ENCODE measurements around the gene SCNN1A. TPM values are rescaled to one million over a fixed set of nuclear protein-coding genes. Genes with fewer than 3 reads are reported as not detected.

Gene SCNN1A
- total RNA-seq, 1 donor: under 0.01 TPM

DNA sequence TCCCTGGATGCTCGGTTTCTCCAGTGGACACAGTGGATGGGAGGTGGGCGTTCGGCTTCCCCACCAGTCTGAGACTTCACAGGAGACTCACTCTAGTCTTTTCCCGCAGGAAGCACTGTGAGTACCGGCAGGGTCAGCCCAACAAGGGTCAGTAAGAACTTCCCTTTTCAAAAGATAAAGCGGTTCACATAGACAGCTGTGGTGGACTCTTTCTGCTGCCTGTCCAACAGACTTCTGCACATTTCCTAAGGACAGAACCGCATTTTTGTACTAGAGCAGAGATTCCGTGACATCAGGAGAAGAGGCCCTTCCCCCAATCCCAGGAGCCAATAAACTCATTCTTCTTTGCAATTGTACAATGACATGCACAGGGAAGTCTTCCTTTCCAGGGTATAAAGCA, 19.0 kb upstream of the SCNN1A start:
- TF ChIP-seq, protein P1, sequence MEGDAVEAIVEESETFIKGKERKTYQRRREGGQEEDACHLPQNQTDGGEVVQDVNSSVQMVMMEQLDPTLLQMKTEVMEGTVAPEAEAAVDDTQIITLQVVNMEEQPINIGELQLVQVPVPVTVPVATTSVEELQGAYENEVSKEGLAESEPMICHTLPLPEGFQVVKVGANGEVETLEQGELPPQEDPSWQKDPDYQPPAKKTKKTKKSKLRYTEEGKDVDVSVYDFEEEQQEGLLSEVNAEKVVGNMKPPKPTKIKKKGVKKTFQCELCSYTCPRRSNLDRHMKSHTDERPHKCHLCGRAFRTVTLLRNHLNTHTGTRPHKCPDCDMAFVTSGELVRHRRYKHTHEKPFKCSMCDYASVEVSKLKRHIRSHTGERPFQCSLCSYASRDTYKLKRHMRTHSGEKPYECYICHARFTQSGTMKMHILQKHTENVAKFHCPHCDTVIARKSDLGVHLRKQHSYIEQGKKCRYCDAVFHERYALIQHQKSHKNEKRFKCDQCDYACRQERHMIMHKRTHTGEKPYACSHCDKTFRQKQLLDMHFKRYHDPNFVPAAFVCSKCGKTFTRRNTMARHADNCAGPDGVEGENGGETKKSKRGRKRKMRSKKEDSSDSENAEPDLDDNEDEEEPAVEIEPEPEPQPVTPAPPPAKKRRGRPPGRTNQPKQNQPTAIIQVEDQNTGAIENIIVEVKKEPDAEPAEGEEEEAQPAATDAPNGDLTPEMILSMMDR (IDR thresholded peaks at IDR 0.05; ENCODE audit: insufficient read depth, low read depth, low read length): no peak
- no peak overlapping the region for H3K4me3 ChIP-seq (ENCODE audit: low read depth, low read length)
- no peak for DNase-seq (ENCODE audit: low read depth)

DNA sequence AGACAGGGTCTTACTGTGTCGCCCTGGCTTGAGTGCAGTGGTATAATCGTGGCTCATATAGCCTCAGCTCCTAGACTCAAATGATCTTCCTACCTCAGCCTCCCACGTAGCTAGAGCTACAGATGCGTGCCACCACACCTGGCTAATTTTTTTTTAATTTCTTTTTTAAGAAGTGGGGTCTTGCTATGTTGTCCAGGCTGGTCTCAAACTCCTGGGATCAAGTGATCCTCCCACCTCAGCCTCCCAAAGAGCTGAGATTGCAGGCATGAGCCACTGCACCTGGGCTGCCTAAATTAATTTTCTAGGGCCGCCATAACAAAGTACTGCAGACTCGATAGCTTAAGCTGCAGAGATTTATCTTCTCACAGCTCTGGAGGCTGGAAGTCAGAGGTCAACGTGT, 17.7 kb upstream of the SCNN1A start:
- H3K4me3 ChIP-seq (ENCODE audit: low read depth, low read length): no peak overlapping the region
- TF ChIP-seq, protein P1 (IDR thresholded peaks at IDR 0.05; ENCODE audit: insufficient read depth, low read depth, low read length): no peak
- DNase-seq (ENCODE audit: low read depth): no peak

DNA sequence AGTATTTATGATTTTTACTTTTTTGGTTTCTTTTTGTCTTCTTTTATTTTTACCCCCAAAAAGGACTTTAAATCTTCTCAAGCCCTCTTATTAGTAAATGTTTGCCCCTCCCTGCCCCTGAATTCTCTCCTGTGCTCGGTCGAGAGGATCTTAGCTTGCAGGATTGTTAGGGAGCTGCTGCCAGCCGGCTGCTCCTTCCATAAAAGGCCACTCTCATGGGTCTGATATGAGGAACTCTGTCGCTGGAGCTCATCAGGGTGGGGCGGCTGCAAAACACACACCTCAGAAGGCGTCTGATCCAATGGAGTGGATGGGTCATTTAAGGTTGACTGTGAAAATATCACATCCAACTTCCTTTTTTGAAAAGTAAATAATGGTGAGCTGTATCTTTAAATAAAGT, 17.1 kb upstream of the SCNN1A start:
- H3K4me3 ChIP-seq (ENCODE audit: low read depth, low read length): no peak overlapping the region
- DNase-seq (ENCODE audit: low read depth): no peak
- TF ChIP-seq, protein P1 (IDR thresholded peaks at IDR 0.05; ENCODE audit: insufficient read depth, low read depth, low read length): no peak

DNA sequence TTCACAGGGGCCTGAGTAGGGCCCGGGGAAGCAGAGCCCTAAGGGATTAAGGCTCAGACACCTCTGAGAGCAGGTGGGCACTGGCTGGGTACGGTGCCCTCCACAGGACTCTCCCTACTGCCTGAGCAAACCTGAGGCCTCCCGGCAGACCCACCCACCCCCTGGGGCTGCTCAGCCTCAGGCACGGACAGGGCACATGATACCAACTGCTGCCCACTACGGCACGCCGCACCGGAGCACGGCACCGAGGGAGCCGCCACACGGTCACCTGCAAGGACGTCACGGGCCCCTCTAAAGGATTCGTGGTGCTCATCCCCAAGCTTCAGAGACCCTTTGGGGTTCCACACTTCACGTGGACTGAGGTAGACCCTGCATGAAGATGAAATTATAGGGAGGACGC, 15.7 kb upstream of the SCNN1A start:
- DNase-seq (ENCODE audit: low read depth): no peak
- TF ChIP-seq, protein P1 (IDR thresholded peaks at IDR 0.05; ENCODE audit: insufficient read depth, low read depth, low read length): no peak
- no peak overlapping the region for H3K4me3 ChIP-seq (ENCODE audit: low read depth, low read length)

DNA sequence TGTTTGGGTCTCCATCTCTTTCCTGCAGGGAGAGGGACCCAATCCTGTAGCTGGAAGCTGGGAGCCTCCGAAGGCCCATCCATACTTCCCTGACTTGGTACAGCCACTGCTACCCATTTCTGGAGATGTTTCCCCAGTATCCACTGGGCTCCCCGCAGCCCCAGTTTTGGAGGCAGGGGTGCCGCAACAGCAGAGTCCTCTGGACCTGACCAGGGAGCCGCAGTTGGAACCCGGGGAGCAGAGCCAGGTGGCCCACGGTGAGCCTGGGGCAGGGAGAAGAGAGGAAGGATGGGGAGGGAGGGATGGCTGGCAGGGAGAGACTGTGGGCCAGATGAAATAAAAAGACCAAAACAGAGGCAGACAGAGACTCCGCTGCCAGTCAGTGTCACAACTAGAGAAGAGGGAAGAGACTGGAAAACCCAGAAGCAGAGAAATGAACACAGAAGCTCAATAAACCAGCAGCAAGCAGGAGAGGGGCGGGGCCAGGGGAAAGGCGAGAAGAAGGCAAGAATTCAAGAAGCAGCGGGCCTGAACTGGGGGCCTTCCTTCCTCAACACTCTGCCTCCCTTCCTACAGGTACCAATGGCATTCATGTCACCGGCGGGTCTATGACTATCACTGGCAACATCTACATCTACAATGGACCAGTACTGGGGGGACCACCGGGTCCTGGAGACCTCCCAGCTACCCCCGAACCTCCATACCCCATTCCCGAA, 14.9 kb upstream of the SCNN1A start:
- DNase-seq (ENCODE audit: low read depth): no peak
- TF ChIP-seq, protein P1 (IDR thresholded peaks at IDR 0.05; ENCODE audit: insufficient read depth, low read depth, low read length): no peak
- no peak overlapping the region for H3K4me3 ChIP-seq (ENCODE audit: low read depth, low read length)

DNA sequence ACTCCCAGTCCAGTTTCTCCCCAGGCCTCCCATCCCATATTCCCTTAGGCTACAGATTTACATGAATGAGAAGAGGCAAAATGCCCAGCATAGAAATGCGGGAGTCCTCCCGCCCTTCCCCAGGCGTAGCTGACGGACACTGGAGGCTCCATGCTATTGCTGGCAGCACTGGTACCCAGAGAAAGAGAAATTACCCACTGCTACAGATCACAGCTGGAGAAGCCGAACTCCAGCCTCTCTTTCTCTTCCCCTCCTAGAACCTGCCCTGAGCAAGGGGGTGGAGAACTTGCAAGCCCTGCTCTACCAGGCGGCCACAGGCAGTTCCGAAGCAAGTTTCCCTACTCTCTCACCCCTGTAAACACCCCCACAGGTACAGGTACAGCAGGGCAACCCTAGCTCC, 12.2 kb upstream of the SCNN1A start:
- no peak overlapping the region for H3K4me3 ChIP-seq (ENCODE audit: low read depth, low read length)
- TF ChIP-seq, protein P1 (IDR thresholded peaks at IDR 0.05; ENCODE audit: insufficient read depth, low read depth, low read length): no peak
- no peak for DNase-seq (ENCODE audit: low read depth)

DNA sequence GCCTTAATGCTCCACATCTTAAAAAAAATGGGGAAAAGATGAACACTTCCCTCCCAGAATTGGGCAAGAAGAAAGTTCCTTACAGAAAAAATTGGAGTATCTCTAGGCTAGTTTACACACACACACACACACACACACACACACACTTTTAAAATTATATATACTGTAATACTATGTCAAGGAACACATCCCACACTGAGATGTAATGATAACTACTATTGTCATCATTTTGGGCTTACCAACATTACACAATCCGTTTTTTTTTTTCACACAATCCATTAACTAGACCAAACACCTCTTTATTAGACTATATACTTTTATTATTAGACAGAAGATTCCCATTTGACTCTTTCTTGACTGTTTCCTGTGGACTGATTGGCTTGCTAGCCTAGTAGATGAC, 11.1 kb upstream of the SCNN1A start:
- DNase-seq (ENCODE audit: low read depth): no peak

More for the DNA sequence above, 11.1 kb upstream of the SCNN1A start:
- H3K4me3 ChIP-seq (ENCODE audit: low read depth, low read length): no peak overlapping the region
- TF ChIP-seq, protein P1 (IDR thresholded peaks at IDR 0.05; ENCODE audit: insufficient read depth, low read depth, low read length): no peak

All from fibroblast of villous mesenchyme (primary cell).